Keratinocyte (primary cell): ENCODE results near the gene ALCAM. TPM values are rescaled to one million over a fixed set of nuclear protein-coding genes. Genes with fewer than 3 reads are reported as not detected.
A peak's percentile ranks its signal among the peaks of the same experiment; 100 is the strongest.
"Not testable (repeated sequence)": the region's sequence is repeated elsewhere in the genome, so short reads cannot be mapped to it uniquely, and the experiment has no call there.

Experiments used
- DNase-seq: peaks from one replicate; pipeline ENCODE4 v3.0.0-alpha.2; 2011; ENCODE audit warnings: low read depth, missing footprints, low spot score
- FAIRE-seq: peaks from 2 replicates; lab custom pipeline; 2011; peaks lifted over from hg19 to GRCh38; lab: Jason Lieb, UNC
- H2AFZ ChIP-seq: 2 replicates; pipeline ENCODE4 v1.6.0; 2012; ENCODE audit warnings: low read length, control low read depth, inconsistent platforms; ENCODE audit not compliant: control insufficient read depth
- H3K27ac ChIP-seq: 2 replicates; pipeline ENCODE4 v1.5.1; 2011; ENCODE audit warnings: low read length; ENCODE audit not compliant: control insufficient read depth, insufficient read depth
- H3K27me3 ChIP-seq: 3 replicates; pipeline ENCODE4 v1.6.0; 2011; ENCODE audit warnings: low read length; ENCODE audit not compliant: control insufficient read depth, insufficient read depth; ENCODE audit errors: extremely low read depth
- H3K36me3 ChIP-seq, 2 experiments: 2 replicates in 1 of 2; 3 replicates in 1 of 2; pipeline ENCODE4 v1.5.1; 2011; ENCODE audit warnings: low read length in 2 of 2, mild to moderate bottlenecking in 1 of 2; ENCODE audit not compliant: control insufficient read depth in 2 of 2, insufficient read depth in 2 of 2; ENCODE audit errors: extremely low read depth in 1 of 2
- H3K4me1 ChIP-seq: 3 replicates; pipeline ENCODE4 v1.5.1; 2011; ENCODE audit warnings: low read length; ENCODE audit not compliant: control insufficient read depth, insufficient read depth; ENCODE audit errors: extremely low read depth
- H3K4me2 ChIP-seq: 3 replicates; pipeline ENCODE4 v1.6.0; 2011; ENCODE audit warnings: low read depth, low read length; ENCODE audit not compliant: control insufficient read depth, insufficient read depth; ENCODE audit errors: extremely low read depth
- H3K4me3 ChIP-seq, 3 experiments: fragments of 200-600 bp in 1 of 3; sonication (generic) in 1 of 3; 2 replicates in 2 of 3; 3 replicates in 1 of 3; pipeline ENCODE4 v1.5.1; 2011 to 2016; ENCODE audit warnings: low read length in 3 of 3, mild to moderate bottlenecking in 3 of 3, control low read depth in 2 of 3, inconsistent platforms in 1 of 3, low read depth in 1 of 3, mixed read lengths in 1 of 3, mixed run types in 1 of 3, moderate library complexity in 1 of 3; ENCODE audit not compliant: control insufficient read depth in 2 of 3, insufficient read depth in 2 of 3; ENCODE audit errors: extremely low read depth in 1 of 3
- H3K79me2 ChIP-seq: 2 replicates; pipeline ENCODE4 v1.6.0; 2012; ENCODE audit warnings: low read length; ENCODE audit not compliant: control insufficient read depth, insufficient read depth
- H3K9ac ChIP-seq: 3 replicates; pipeline ENCODE4 v1.6.0; 2011; ENCODE audit warnings: low read length; ENCODE audit not compliant: control insufficient read depth, insufficient read depth; ENCODE audit errors: extremely low read depth
- H3K9me1 ChIP-seq: 3 replicates; pipeline ENCODE4 v1.6.0; 2011; ENCODE audit warnings: low read length; ENCODE audit not compliant: control insufficient read depth, insufficient read depth; ENCODE audit errors: extremely low read depth
- H3K9me3 ChIP-seq: 2 replicates; pipeline ENCODE4 v1.5.1; 2012; ENCODE audit warnings: low read depth, low read length; ENCODE audit not compliant: control insufficient read depth
- H4K20me1 ChIP-seq: 3 replicates; pipeline ENCODE4 v1.6.0; 2011; ENCODE audit warnings: low read length; ENCODE audit not compliant: control insufficient read depth, insufficient read depth; ENCODE audit errors: extremely low read depth
- CTCF ChIP-seq, 3 experiments: IDR thresholded peaks in 1 of 3; conservative IDR thresholded peaks in 1 of 3; optimal IDR thresholded peaks in 1 of 3; 2 replicates in 2 of 3; 3 replicates in 1 of 3; pipeline versions ENCODE3 to v1.5.1; 2011; ENCODE audit warnings: low read length in 3 of 3, mild to moderate bottlenecking in 3 of 3, moderate library complexity in 2 of 3, control low read depth in 1 of 3, inconsistent platforms in 1 of 3; ENCODE audit not compliant: insufficient read depth in 2 of 3; ENCODE audit errors: extremely low read depth in 1 of 3
- EZH2 ChIP-seq: IDR thresholded peaks from one replicate; pipeline ENCODE4 v1.6.1; 2012; ENCODE audit warnings: inconsistent platforms, mild to moderate bottlenecking, low read length, moderate library complexity
- dilution Hi-C: fragments of 300-500 bp; cut with MboI; formaldehyde crosslinking; loops from one replicate; pipeline ENCODE4 v1.7.0; 2020; ENCODE audit warnings: low sequenced_read_pairs; ENCODE audit not compliant: extremely low pct_ligation_motif_present
- polyA plus RNA-seq, 5 experiments: library from polyadenylated mRNA; depleted of rRNA in 3 of 5; stranded (reverse) in 3 of 5; stranded (forward) in 1 of 5; unstranded in 1 of 5; fragments of >200 nt; gene quantifications; 1 replicate in 1 of 5; 2 replicates in 3 of 5; 3 replicates in 1 of 5; pipeline versions ENCODE4 v1.2.1 to v1.2.3, GENCODE V29; 2011 to 2012; ENCODE audit warnings: missing spikeins in 2 of 5, low read depth in 1 of 5, low replicate concordance in 1 of 5

Gene ALCAM
- polyA plus RNA-seq, 1 donor (not counting 4 experiments of a cell fraction or from before 2014, with no cell fraction given): 71.3 TPM

GRCh38 chr3:105599350-105599749, 232.6 kb downstream of the ALCAM start:
- H3K9me3 ChIP-seq: peaks cover 5% of the 10 kb centered on the region
- H3K36me3 ChIP-seq: no peaks in the 10 kb centered on the region
- no peaks in the 10 kb centered on the region for H3K27me3 ChIP-seq
- TF ChIP-seq EZH2 (no peak), CTCF (optimal IDR thresholded peaks at IDR 0.05 in 1 of 3, IDR thresholded peaks at IDR 0.05 in 1 of 3, conservative IDR thresholded peaks at IDR 0.05 in 1 of 3; ENCODE audit: extremely low read depth in 1 of 3, insufficient read depth in 2 of 3, low read length in 3 of 3) (no peak)
- peaks cover 16% of the 10 kb centered on the region for H3K4me1 ChIP-seq
- H3K4me2 ChIP-seq: no peak overlapping the region
- no peaks in the 10 kb centered on the region for H4K20me1 ChIP-seq
- DNase-seq (no peak), FAIRE-seq (no peak)
- H3K4me3 ChIP-seq: no peak overlapping the region
- no peak overlapping the region for H3K27ac ChIP-seq
- H3K9me1 ChIP-seq: no peaks in the 10 kb centered on the region
- dilution Hi-C loops: no loop called here
- peak overlapping the region; percentile 40 for H2AFZ ChIP-seq
- no peak overlapping the region for H3K9ac ChIP-seq
- no peaks in the 10 kb centered on the region for H3K79me2 ChIP-seq

- dilution Hi-C loops: not testable (repeated sequence)
Observed at GRCh38 chr3:105601756-105602155, 235.0 kb downstream of the ALCAM start.

GRCh38 chr3:105602286-105602685, 235.6 kb downstream of the ALCAM start:
- H3K27ac ChIP-seq, H3K4me3 ChIP-seq, H3K9ac ChIP-seq, DNase-seq, H3K4me2 ChIP-seq, H4K20me1 ChIP-seq, FAIRE-seq, H3K27me3 ChIP-seq, H3K9me1 ChIP-seq, H2AFZ ChIP-seq, H3K36me3 ChIP-seq, H3K9me3 ChIP-seq, dilution Hi-C loops, H3K79me2 ChIP-seq: not testable (repeated sequence)
- H3K4me1 ChIP-seq: peaks cover 15% of the 10 kb centered on the region

More at GRCh38 chr3:105601756-105602155, 235.0 kb downstream of the ALCAM start:
- H3K9me1 ChIP-seq, H3K4me3 ChIP-seq, H3K27me3 ChIP-seq, H4K20me1 ChIP-seq, H3K9me3 ChIP-seq, FAIRE-seq, DNase-seq, H3K27ac ChIP-seq, H3K4me2 ChIP-seq, H3K79me2 ChIP-seq, H3K36me3 ChIP-seq, H2AFZ ChIP-seq, H3K9ac ChIP-seq: not testable (repeated sequence)
- peaks cover 15% of the 10 kb centered on the region for H3K4me1 ChIP-seq

- H3K27me3 ChIP-seq, H3K4me1 ChIP-seq, H4K20me1 ChIP-seq, DNase-seq, FAIRE-seq, H2AFZ ChIP-seq, H3K9me3 ChIP-seq, H3K36me3 ChIP-seq, H3K9ac ChIP-seq, H3K79me2 ChIP-seq, H3K4me3 ChIP-seq, H3K4me2 ChIP-seq, H3K9me1 ChIP-seq, dilution Hi-C loops, H3K27ac ChIP-seq: not testable (repeated sequence)
Observed at GRCh38 chr3:105603516-105603915, 236.8 kb downstream of the ALCAM start.
